ENCODE results near the gene IL12A.
A peak's percentile ranks its signal among the peaks of the same experiment; 100 is the strongest.

Gene IL12A

DNA sequence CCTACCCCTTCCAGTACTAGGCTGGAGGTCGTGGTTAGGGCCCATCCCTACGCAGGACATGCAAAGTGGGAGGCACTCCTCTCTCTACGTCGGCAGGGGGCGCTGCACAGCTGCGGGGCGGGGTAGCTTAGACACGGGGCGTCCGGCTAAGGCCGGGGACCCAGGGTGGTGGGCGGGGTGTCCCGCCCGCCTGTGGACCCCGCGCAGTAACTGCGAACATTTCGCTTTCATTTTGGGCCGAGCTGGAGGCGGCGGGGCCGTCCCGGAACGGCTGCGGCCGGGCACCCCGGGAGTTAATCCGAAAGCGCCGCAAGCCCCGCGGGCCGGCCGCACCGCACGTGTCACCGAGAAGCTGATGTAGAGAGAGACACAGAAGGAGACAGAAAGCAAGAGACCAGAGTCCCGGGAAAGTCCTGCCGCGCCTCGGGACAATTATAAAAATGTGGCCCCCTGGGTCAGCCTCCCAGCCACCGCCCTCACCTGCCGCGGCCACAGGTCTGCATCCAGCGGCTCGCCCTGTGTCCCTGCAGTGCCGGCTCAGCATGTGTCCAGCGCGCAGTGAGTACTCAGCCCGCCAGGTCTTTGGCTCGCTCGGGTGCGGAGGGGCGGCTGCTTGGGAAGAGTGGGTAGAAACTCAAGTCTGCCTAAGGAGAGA, at the start of gene IL12A:
TSS of gene IL12A (plus strand) at position 219 of the 655 bp plus-strand sequence.
- peak; percentile 24 to 76 (median 69) for DNase-seq

DNA sequence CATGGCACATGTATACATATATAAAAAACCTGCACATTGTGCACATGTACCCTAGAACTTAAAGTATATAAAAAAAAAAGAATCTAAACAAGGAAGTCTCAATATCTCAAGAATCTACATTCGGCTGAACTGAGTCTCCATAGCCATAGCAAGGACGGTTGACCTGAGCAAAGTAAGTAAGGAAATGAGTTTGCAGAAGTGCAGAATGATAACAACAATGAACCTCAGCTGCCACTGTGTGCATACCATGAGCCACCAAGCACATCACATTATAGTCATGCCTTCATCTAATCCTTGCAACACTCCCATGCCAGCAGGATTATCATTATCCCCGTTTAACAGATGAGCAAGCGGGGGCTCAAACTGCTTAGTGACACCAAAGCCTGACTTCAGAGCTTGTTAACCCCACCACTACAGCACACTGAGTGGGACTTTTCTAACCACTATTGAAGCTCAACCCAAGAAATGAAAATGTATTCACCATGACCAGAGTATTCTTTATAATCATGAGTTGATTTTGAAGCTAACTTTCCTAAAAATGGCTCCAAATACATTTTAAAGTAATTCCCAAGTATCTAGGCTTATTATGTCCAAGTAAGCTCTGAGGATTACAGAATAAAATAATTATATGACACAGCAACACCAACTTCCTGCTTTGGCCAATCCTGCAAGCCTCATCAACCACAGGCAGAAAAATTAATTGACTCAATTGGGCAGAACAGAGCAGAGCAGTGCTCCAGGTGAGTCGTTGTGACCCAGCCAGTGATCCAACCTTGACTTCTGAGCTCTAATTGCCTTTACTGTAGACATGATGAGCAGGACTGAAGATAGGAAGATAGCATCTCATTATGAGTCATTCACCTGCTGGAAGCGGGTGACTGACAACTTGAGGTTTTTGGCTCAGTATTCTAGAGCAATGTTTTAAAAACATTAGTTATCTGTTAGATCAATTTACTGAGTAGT, 47.3 kb upstream of the IL12A start:
- no peak for DNase-seq

DNA sequence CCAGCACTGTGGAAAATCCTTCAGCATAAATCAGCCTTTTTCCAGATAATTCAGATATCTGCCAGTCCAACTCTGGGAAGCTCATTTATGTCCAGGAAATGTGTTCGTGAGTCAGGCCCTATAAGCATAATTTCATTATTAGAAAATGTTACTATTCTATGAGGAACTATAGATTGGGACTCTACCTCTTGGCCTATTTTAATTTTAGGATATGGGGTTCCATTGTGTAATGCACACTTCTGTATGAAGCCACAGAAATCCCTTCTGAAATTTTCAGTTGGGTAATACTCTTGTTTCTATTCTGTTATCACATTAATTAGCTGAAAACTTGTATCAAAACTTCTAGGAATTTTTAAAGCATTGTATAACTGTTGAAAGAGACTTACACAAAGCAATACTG, 43.9 kb upstream of the IL12A start:
- DNase-seq, result no peak

DNA sequence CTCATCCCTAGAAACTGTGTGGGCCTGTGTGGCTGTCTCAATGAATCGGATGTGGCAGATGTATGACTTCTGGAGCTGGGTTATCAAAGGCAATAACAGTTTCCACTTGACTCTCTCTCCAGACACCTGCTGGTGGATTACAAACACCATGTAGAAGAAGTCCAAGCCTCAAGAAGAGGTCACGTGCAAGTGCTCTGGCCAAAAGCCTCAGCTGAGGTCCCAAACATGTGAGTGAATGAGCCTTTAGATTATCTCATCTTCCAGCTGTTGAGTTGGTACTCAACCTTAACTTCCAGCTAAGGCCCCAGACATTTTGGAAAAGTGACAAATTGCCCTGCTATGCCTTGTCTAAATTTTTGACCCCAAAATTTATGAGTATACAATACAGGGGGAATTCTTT, 42.7 kb upstream of the IL12A start:
- DNase-seq, result no peak

DNA sequence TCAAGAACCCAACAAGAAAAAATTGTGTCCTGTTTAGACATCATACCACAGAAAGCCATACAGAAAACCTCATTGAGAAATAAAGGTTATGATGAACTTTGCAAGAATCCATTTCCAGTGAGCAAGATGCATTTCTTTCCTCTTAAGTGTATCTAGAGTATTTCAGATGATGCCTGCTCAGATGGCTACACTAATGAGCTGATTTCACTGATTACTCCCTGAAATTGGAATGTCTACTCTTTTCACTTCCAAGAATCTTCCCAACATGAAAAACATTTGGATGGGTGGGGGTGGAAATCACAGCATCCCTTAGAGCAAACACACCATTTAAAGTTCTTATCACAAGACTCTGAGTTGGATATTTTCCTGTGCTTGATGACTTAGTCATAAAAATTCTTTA, 41.4 kb upstream of the IL12A start:
- DNase-seq, result no peak

DNA sequence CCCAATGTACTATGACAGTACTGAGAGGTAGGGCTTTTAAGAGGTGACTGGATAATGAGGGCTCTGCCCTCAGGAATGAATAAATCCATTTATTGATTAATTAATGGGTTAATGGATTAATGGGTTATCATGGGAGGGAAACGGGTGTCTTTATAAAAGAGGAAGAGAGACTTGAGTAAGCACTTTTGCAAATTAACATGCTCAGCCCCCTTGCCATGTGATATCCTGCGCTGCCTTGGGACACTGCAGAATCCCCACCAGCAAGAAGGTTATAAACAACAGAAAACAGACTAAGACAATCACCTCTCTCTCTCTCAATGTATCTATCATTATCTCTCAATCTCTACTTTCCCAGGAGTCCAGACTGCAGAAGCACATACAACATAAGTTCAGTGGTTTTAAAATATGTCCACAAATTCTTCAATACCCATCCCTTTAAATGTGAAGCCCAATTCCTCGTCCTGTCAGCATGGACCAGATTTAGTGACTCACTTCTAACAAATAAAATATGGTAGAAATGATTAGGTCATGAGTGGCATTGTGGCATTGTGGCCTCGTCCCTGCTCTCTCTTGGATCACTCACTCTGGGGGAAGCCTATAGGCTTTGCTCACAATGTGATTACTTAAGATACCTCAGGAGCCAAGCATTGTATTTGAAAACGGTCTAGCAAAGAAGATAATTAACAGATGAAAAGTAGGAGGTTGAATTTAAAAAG, 40.0 kb upstream of the IL12A start:
- DNase-seq, result no peak

DNA sequence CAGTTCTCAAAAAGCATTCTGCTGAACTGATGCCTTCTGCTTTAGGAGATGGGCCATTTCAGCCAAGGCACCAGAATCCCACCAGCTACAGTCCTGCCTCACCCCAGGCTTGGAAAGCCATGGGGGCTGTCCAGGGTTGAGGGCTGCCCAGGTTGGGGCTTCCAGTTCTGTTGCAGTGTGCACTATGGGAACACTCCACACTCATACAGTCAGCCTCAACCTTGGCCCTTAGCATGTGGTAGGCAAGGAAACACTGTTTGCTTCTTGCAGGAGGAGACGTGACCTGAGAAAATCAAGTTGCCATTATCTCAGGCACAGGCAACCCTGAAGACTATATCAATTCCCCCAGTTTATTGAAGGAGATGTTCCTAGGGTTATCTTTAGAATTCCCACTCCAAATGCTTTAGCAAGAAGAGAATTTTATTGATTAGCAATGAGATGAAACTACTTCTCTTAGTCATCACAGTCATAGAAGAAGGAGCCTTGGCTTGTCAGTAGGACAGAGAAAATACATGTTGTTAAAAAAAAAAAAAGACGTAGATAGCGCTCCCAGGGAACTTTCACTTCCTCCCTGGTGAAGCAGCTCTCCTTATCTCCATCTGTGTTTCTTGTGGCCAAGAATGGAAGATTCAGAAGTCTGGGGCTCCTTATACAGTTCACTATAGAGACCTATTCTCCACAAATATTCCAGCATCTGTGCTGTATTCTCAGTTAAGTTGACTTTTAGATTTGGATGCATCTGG, 38.3 kb upstream of the IL12A start:
- no peak for DNase-seq

DNA sequence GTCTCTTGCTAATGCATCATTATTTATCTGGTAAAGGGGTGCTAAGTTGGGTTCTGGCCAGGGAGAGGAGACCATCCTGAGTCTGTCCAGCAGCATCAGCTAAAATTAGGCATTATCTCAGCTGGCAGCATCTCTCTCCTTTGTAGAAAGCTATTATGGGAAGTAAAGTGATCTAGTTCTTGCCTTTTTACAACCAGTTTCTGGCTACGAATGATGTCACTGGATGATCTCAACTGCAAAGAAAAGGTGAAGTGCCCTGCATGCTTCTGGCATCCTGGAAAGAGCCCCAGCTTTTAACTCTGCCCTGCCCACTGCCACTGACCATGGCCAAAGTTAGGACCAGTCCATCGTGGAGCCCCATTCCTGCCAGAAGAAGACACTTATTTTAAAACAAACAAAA, 37.1 kb upstream of the IL12A start:
- no peak for DNase-seq

DNA sequence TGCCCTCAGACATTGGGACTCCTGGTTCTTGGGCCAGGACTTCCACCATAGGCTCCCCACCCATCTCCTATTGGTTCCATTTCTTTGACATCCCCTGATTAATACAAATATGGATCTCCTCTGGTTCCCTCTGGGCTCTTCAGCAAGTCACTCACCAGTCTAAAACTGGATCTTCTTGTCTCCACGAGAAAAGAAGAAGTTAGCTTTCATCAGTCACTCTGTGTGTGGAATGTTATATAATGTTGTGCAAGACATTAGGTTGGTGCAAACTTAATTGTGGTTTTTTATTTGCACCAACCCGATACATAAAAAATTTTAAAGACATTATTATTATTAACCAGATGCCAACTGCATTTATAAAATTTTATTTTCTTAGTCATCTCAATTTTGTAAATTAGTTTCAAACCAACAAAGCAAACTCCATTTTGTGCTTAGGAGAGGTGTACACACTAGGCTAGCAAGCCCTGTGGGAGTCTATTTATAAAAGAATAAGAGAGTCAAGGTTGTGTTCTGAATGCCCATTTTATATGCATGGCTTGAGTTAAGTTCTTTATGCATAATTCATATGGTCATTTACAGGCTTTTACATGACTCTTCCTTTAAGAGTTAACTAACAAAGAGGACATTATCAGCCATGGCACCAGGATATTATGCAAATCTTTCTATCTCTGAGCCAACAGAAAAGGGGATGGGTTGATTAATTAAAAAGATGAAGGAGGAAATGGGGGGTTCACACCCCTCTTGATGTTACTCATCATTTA, 35.1 kb upstream of the IL12A start:
- DNase-seq, result no peak

DNA sequence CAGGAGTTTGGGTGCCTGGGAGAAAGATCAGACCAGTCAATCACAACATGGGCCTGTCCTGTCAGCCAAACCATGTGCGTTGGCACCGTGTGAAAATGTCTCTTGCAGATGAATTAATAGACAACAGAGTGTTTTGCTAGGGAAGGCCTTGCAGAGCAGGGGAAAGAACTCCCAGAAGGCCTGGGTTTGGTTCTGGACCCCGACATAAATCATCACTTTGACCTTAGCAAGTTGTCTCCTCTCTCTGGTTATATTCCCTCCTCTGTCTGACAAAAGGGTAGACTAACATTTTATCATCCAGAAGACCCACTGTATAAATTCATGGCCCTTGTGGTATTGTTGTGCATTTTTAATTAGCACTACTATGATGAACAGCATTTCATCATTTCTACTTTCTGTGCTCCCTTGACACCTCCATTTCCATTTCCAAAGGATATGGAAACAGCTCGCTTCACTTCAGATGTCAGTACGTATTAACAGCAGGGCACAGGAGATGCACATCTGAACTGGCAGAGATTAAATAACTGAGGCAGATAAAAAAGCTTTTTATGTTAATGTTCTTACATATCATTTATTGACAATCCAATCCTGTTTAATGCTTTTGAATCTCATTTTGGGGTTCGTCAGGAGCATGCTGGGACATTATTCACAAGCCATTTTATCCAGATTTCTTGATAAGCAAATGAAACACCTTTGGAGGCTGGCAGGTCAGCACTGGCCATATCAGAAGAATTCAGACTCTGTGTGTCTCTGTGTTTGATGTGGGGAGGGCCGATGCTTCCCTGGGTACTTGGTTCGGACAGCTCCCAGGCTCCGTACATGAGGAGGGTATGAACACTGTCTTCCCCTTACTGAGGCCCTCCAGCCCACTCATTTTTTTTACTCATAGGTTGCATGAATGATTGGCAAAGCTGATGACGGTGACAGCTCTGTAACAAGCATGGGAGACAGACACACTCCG, 28.2 kb upstream of the IL12A start:
- DNase-seq, result no peak

DNA sequence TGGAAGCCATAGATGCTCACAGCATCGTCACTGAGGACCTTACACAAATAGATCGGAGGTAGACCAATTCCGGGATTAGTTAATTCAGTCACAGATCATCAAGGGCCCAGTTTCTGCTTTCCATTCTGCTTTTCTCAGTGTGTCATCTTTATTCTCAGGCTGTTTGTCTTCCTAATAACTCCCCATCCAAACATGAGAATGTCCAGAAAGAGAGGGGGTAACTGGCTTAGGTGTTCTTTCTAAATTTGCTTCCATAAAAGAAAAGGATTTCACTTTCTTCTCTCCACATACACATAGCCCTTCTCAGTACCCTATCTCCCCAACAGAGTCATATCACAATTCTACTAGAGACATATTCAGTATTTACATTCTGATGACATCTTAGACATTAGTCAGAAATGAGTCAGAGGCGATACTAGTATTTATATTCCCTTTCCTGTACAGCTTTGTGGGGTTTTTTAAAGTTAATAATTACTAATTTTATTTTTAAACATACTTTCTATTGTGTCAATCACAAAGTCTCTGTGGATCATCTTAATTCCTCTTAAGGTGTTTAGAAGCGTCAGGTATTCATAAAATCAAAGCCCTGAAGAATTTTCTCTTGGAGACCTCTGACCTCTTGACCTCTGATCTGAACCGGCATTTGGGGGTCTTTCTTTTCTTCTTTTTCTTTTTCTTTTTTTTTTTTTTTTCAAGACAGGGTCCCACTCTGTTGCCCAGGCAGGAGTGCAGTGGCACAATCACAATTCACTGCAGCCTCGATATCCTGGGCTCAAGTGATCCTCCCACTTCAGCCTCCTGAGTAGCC, 24.3 kb upstream of the IL12A start:
- no peak for DNase-seq

DNA sequence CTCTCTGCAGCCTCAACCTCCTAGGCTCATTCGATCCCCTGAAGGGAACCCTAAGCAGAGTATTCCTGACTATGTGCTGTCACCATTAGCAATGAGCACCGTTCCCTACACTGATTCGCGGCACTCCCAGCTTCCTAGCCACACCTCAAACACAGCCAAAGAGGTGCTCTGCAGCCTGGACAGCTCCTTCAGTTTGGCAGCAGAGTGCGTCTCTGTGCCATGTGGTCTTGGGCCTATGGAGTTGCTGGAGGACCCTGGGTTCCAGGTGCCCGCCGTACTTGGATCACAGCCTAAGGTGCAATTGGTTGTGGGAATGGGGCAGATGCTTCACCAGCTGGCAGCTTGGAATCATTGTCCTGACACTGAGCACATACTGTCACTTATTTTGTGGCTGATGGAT, 17.3 kb upstream of the IL12A start:
- no peak for DNase-seq

DNA sequence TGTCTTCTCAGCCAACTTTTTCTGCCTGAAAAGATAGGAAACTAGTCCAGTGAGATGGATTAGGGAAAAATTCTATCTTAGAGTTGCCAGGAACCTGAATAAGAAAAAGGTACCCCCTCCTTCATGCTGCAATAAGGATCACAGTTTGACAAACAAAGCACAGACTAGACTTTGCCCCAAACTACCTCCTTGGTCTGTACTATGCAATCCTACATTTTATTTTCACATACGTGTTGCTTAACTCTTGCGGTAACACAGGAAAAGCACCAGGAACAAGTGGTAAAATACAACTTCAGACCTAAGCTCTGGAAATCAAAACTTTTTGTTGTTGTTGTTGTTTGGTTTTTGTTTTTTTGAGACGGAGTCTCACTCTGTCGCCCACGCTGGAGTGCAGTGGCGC, 11.3 kb upstream of the IL12A start:
- DNase-seq, result no peak

DNA sequence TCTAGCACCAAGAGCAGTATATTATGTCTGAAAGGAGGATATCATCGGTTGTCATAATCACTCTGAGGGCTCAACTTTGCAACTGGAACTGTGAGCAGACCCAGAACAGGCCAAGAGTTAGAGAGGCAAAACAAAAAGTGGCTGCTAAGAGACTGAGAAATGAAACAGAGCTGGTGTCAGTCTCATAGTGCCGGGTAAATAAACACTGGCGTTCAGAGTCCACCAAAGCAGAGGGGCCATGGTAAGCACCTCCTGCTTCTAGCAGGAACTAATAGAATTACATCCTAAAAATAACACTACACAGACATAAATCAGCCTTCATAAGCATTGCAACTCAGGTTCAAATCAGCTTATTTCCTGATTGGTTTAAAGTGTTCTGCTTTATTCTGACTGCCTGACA, 10.3 kb upstream of the IL12A start:
- DNase-seq, result no peak

DNA sequence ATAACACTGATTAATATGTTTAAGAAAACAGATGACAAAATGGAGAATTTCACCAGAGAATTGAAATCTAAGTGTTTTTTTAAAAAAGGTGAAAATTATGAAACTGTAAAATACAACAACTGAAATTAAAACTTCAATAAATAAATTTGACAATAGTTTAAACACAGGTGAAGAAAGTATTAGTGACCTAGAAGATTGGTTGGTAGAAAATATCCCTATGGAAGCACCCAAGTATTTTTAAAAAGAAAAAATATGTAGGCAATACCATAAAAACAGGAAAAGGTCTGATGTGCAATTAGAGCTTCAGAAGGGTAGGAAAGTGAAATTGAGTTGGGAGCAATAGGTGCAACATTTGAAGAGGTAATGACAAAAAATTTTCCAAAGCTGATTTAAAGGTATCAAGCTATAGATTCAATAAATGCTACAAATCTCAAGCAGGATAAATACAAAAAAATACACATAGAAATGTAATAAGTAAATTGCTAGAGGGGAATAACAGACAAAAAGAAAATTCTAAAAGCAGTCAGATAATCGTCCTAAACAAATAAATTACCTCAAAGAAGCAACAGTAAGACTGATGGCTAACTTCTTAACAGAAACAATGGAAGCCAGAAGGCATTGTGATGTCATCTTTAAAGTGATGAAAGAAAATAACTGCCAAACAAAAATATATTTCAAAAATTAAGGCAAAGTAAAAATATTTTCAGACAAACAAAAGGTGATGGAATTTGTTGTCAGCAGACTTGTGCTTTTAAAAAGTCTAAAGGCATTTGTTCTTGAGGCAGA, 9.5 kb upstream of the IL12A start:
- no peak for DNase-seq

DNA sequence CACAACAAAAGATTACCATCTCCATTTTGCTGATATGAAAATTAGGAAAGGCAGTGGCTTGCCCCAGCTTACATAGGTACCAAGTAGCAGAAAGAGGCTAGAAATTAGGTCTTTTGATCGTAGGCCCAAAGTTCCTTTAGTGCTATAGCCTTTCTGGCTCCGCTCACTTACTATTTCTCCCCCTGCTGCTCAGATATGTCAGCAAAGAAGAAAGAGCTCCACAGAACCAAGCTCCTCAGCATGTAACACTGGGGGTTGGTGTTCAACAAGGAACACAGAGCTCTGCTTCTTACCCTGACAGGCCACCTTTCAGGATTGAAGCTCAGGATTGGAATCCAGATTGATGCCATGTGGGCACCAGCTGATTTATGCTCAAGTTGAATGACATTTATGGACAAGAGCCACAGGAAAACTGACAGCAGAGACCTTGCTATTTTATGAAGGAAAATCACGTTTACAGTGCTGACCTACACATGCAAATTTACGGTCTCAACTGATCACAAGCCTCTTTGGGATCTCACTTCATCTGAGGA, 6.1 kb upstream of the IL12A start:
- no peak for DNase-seq

DNA sequence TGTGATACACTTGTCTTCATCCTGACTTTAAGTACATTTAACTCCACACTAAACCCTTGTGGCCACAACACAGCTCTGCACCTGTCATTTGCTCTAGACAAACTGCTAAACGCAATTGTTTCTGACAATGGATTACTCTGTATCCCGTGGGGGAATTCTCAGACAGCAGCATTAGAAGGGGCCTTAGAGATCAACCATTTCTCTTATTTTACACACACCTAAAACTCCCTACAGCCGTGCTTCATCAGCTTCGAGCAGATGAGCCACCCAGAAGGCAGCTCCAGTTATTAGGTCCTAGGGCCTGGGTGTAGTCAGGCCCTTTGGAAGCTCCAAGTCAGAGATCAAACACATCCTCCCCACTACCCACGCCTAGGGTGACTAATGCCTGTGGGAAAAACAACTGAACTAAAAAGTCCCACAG, 1.3 kb upstream of the IL12A start:
- DNase-seq, result no peak

DNA sequence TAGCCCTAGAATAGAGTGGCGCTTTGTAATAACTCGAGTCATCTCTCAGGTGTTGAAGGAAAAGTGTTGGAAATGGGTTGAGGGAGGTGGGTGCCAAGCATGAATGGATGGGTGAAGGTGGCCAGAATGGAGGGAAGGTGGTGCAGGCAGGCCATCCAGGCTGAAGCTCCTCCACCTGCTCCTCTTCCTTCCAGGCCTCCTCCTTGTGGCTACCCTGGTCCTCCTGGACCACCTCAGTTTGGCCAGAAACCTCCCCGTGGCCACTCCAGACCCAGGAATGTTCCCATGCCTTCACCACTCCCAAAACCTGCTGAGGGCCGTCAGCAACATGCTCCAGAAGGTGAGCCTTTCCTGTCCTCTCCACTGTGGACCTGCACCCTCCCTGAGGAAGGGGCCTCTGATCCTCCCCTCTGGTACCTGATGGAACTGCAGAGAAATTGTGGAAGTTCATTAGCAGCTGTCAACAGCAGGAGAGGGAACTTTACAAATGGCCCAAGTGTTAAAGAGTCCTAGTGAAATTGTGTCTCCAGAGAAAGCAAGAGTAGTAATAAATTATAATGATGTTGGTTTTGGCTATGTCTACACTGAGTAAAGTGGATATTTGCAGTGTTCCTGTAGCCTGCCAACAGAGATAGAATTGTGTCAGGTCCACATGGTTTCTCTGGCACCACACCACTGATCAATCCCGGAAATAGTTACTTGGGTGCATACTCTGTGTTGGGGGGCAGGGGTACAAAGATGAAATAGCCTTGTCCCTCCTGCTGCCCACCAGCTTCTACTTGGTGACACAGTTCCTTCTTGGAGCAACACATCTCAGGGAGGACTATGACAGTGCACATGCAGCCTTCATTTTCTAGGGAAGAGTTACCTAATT, 1.6 kb downstream of the IL12A start:
- DNase-seq, result no peak
